ENCODE data around the gene GAS2L2. TPM values are rescaled to one million over a fixed set of nuclear protein-coding genes. Genes with fewer than 3 reads are reported as not detected.

Gene GAS2L2
- total and polyA plus RNA-seq, 4 donors = not detected

- no peaks in the 10 kb centered on the region for H3K9me3 ChIP-seq (ENCODE audit: control insufficient read depth in 4 of 4, low read length in 3 of 4)
- peaks cover 2 to 13% (median 5%) of the 10 kb centered on the region in 4 donors for H3K4me1 ChIP-seq (ENCODE audit: control insufficient read depth in 4 of 4, insufficient read depth in 4 of 4, low read length in 3 of 4)
- peaks cover 0 to 5% (median 3%) of the 10 kb centered on the region in 4 donors for H3K27me3 ChIP-seq (ENCODE audit: control insufficient read depth in 4 of 4, insufficient read depth in 4 of 4, low read length in 3 of 4)
- no peak for TF ChIP-seq EGR1 (IDR thresholded peaks at IDR 0.05; ENCODE audit: low read depth in 2 of 2)
- TF ChIP-seq HNF4A (conservative IDR thresholded peaks at IDR 0.05) = no peak
- TF ChIP-seq RAD21 (IDR thresholded peaks at IDR 0.05) = no peak
- no peak for TF ChIP-seq MAX (IDR thresholded peaks at IDR 0.05)
- TF ChIP-seq TAF1 (conservative IDR thresholded peaks at IDR 0.05) = no peak
- no peak for TF ChIP-seq FOXA1 (IDR thresholded peaks at IDR 0.05)
- no peak for TF ChIP-seq REST (IDR thresholded peaks at IDR 0.05)
- no peak for TF ChIP-seq ZBTB33 (IDR thresholded peaks at IDR 0.05)
- TF ChIP-seq ATF3 (IDR thresholded peaks at IDR 0.05) = no peak
- TF ChIP-seq SP1 (IDR thresholded peaks at IDR 0.05) = no peak
- H3K36me3 ChIP-seq (ENCODE audit: control insufficient read depth in 4 of 4, insufficient read depth in 3 of 4, low read depth in 1 of 4, low read length in 3 of 4) = no peaks in the 10 kb centered on the region
- no peak for DNase-seq (ENCODE audit: low spot score)
- H3K9ac ChIP-seq (ENCODE audit: low read depth in 1 of 2, low read length in 2 of 2) = no peak overlapping the region
- H3K4me3 ChIP-seq (ENCODE audit: low read depth in 1 of 3, low read length in 3 of 3) = no peak overlapping the region
- 90% methylated on average over 7 of the region's 7 CpGs for WGBS
- no peak overlapping the region for H3K27ac ChIP-seq (ENCODE audit: low read depth in 1 of 2, low read length in 2 of 2)
Observed at GRCh38 chr17:35745246-35745645, 7.8 kb downstream of the GAS2L2 start.

- peaks cover 0 to 5% (median 3%) of the 10 kb centered on the region in 4 donors for H3K27me3 ChIP-seq (ENCODE audit: control insufficient read depth in 4 of 4, insufficient read depth in 4 of 4, low read length in 3 of 4)
- H3K9ac ChIP-seq (ENCODE audit: low read depth in 1 of 2, low read length in 2 of 2) = no peak overlapping the region
- no peak for DNase-seq (ENCODE audit: low spot score)
- H3K27ac ChIP-seq (ENCODE audit: low read depth in 1 of 2, low read length in 2 of 2) = no peak overlapping the region
- no peak overlapping the region for H3K4me3 ChIP-seq (ENCODE audit: low read depth in 1 of 3, low read length in 3 of 3)
- no peaks in the 10 kb centered on the region for H3K36me3 ChIP-seq (ENCODE audit: control insufficient read depth in 4 of 4, insufficient read depth in 3 of 4, low read depth in 1 of 4, low read length in 3 of 4)
- H3K9me3 ChIP-seq (ENCODE audit: control insufficient read depth in 4 of 4, low read length in 3 of 4) = no peaks in the 10 kb centered on the region
- H3K4me1 ChIP-seq (ENCODE audit: control insufficient read depth in 4 of 4, insufficient read depth in 4 of 4, low read length in 3 of 4) = peaks cover 2 to 13% (median 5%) of the 10 kb centered on the region in 4 donors
- WGBS = 79% methylated on average over 8 of the region's 8 CpGs
- no peak for TF ChIP-seq JUND (IDR thresholded peaks at IDR 0.05)
- no peak for TF ChIP-seq RXRA (IDR thresholded peaks at IDR 0.05)
- no peak for TF ChIP-seq ZBTB33 (IDR thresholded peaks at IDR 0.05)
- no peak for TF ChIP-seq GABPA (IDR thresholded peaks at IDR 0.05 in 1 of 2, conservative IDR thresholded peaks at IDR 0.05 in 1 of 2)
- no peak for TF ChIP-seq SP1 (IDR thresholded peaks at IDR 0.05)
- no peak for TF ChIP-seq ATF3 (IDR thresholded peaks at IDR 0.05)
- no peak for TF ChIP-seq REST (IDR thresholded peaks at IDR 0.05)
- TF ChIP-seq HNF4G (IDR thresholded peaks at IDR 0.05) = no peak
- TF ChIP-seq FOXA1 (IDR thresholded peaks at IDR 0.05) = no peak
- TF ChIP-seq EGR1 (IDR thresholded peaks at IDR 0.05; ENCODE audit: low read depth in 2 of 2) = no peak
- TF ChIP-seq MAX (IDR thresholded peaks at IDR 0.05) = no peak
- TF ChIP-seq CTCF (IDR thresholded peaks at IDR 0.05; ENCODE audit: low read depth, low read length, missing input control) = no peak
- TF ChIP-seq NR2F2 (IDR thresholded peaks at IDR 0.05) = no peak
- no peak for TF ChIP-seq HNF4A (conservative IDR thresholded peaks at IDR 0.05)
- no peak for TF ChIP-seq RAD21 (IDR thresholded peaks at IDR 0.05)
- no peak for TF ChIP-seq FOXA2 (IDR thresholded peaks at IDR 0.05)
Observed at GRCh38 chr17:35744830-35745229, 8.2 kb downstream of the GAS2L2 start.
